ENCODE results near the gene CEP76.
A peak's percentile ranks its signal among the peaks of the same experiment; 100 is the strongest.

Gene CEP76

GRCh38 chr18:12692206-12692605 lies 10.3 kb downstream of the CEP76 start:
- TF ChIP-seq TAF1 (IDR thresholded peaks at IDR 0.05; ENCODE audit: borderline replicate concordance, insufficient read depth, low read length) (no peak), FOXP2 (optimal IDR thresholded peaks at IDR 0.05; ENCODE audit: borderline replicate concordance, extremely low read depth, extremely low read length, insufficient read depth) (no peak), REST (IDR thresholded peaks at IDR 0.05; ENCODE audit: insufficient read depth in 1 of 2, low read depth in 2 of 2, low read length in 2 of 2) (no peak), POLR2AphosphoS5 (IDR thresholded peaks at IDR 0.05; ENCODE audit: low read depth, low read length) (no peak), SIN3A (IDR thresholded peaks at IDR 0.05; ENCODE audit: borderline replicate concordance, insufficient read depth, low read length) (no peak)

- TF ChIP-seq REST (IDR thresholded peaks at IDR 0.05; ENCODE audit: insufficient read depth in 1 of 2, low read depth in 2 of 2, low read length in 2 of 2) (no peak), FOXP2 (optimal IDR thresholded peaks at IDR 0.05; ENCODE audit: borderline replicate concordance, extremely low read depth, extremely low read length, insufficient read depth) (no peak), POLR2AphosphoS5 (IDR thresholded peaks at IDR 0.05; ENCODE audit: low read depth, low read length) (no peak), TAF1 (IDR thresholded peaks at IDR 0.05; ENCODE audit: borderline replicate concordance, insufficient read depth, low read length) (no peak), SIN3A (IDR thresholded peaks at IDR 0.05; ENCODE audit: borderline replicate concordance, insufficient read depth, low read length) (no peak)
These were observed 13.2 kb downstream of the CEP76 start for GRCh38 chr18:12689256-12689850.

- TF ChIP-seq FOXP2 (optimal IDR thresholded peaks at IDR 0.05; ENCODE audit: borderline replicate concordance, extremely low read depth, extremely low read length, insufficient read depth) (no peak), TAF1 (IDR thresholded peaks at IDR 0.05; ENCODE audit: borderline replicate concordance, insufficient read depth, low read length) (no peak), REST (IDR thresholded peaks at IDR 0.05; ENCODE audit: insufficient read depth in 1 of 2, low read depth in 2 of 2, low read length in 2 of 2) (no peak), POLR2AphosphoS5 (IDR thresholded peaks at IDR 0.05; ENCODE audit: low read depth, low read length) (no peak), SIN3A (IDR thresholded peaks at IDR 0.05; ENCODE audit: borderline replicate concordance, insufficient read depth, low read length) (no peak)
These were observed 16.4 kb downstream of the CEP76 start for GRCh38 chr18:12686100-12686499.

- TF ChIP-seq REST (IDR thresholded peaks at IDR 0.05; ENCODE audit: insufficient read depth in 1 of 2, low read depth in 2 of 2, low read length in 2 of 2) (no peak), SIN3A (IDR thresholded peaks at IDR 0.05; ENCODE audit: borderline replicate concordance, insufficient read depth, low read length) (peak; percentile 53; the same call in 1 of the 2 replicates), POLR2AphosphoS5 (IDR thresholded peaks at IDR 0.05; ENCODE audit: low read depth, low read length) (peak; percentile 96), TAF1 (IDR thresholded peaks at IDR 0.05; ENCODE audit: borderline replicate concordance, insufficient read depth, low read length) (peak; percentile 82; the same call in 1 of the 2 replicates)
These were observed 23.2 kb downstream of the CEP76 start for GRCh38 chr18:12679183-12679786.
